Measurements from ENCODE around the gene NLGN4Y. TPM values are rescaled to one million over a fixed set of nuclear protein-coding genes. Genes with fewer than 3 reads are reported as not detected.

The NLGN4Y gene
- total and polyA plus RNA-seq, 10 donors = 0.35 to 11.1 (median 1.8) TPM; not detected in 6

- 80 to 94% (median 92%) methylated on average over 2 of the region's 2 CpGs; no CpG with 5 or more reads in 2 of the 5 donors for WGBS, 5 donors
- Histone ChIP-seq H3K36me3 (no peaks in the 10 kb centered on the region), H3K4me1 (no peaks in the 10 kb centered on the region), H3K9me3 (no peaks in the 10 kb centered on the region), H3K4me3 (no peak overlapping the region), H3K27me3 (replicated peaks in 1 of 7) (no peaks in the 10 kb centered on the region), H3K27ac (no peak overlapping the region)
- intact Hi-C loops (cut with DNase I; ENCODE audit: low total_unique reads) = no loop called here
- TF ChIP-seq POLR2A (IDR thresholded peaks at IDR 0.05) (no peak), POLR2AphosphoS5 (IDR thresholded peaks at IDR 0.05) (no peak)
- TF ChIP-seq, protein P1, sequence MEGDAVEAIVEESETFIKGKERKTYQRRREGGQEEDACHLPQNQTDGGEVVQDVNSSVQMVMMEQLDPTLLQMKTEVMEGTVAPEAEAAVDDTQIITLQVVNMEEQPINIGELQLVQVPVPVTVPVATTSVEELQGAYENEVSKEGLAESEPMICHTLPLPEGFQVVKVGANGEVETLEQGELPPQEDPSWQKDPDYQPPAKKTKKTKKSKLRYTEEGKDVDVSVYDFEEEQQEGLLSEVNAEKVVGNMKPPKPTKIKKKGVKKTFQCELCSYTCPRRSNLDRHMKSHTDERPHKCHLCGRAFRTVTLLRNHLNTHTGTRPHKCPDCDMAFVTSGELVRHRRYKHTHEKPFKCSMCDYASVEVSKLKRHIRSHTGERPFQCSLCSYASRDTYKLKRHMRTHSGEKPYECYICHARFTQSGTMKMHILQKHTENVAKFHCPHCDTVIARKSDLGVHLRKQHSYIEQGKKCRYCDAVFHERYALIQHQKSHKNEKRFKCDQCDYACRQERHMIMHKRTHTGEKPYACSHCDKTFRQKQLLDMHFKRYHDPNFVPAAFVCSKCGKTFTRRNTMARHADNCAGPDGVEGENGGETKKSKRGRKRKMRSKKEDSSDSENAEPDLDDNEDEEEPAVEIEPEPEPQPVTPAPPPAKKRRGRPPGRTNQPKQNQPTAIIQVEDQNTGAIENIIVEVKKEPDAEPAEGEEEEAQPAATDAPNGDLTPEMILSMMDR (IDR thresholded peaks at IDR 0.05 in 8 of 11, conservative IDR thresholded peaks at IDR 0.05 in 3 of 11) = no peak
- DNase-seq = no peak
Observed at GRCh38 chrY:14641853-14642252, 117.5 kb downstream of the NLGN4Y start.

DNA sequence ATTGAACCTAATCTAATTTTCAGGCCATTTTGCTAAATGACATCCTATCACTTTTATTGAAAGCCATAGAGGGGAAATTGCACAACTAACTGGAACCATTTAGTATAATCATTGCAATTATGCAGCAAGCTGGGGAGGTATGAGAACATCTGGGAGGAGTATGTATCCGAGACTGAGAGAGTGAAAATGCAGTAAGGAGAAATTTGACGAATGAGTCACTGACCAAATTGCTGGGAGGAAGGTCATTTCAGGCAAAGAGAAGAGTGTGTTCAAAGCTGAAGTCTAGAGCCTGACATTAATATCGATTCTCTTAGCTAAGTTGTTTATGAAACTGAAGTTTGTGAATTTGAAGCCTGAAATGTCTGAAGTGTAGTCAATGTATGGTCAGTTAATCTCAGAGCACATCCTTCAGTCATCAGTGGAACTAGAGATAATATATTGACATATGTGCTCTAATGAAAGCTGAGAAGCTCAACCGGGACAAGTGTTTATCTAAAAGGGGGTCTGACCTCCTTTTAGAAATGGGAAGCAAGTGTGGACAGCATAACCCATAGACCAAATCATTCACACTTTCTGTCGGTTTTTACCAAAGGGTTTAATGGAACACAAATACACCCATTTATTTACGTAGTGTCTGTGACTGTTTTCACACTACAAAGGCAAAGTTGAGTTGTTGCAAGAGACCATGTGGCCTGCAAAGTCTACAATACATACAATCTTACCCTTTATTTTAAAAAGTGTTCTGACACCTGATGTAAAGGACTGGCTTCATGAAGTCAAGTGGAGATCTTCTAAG is 120.0 kb downstream of the NLGN4Y start:
- TF ChIP-seq, protein P1 (IDR thresholded peaks at IDR 0.05 in 8 of 11, conservative IDR thresholded peaks at IDR 0.05 in 3 of 11) = no peak
- TF ChIP-seq POLR2AphosphoS5 (IDR thresholded peaks at IDR 0.05) (no peak), POLR2A (IDR thresholded peaks at IDR 0.05) (no peak)
- 74 to 84% (median 80%) methylated on average over 6 of the region's 6 CpGs; no CpG with 5 or more reads in 2 of the 5 donors for WGBS, 5 donors
- Histone ChIP-seq H3K9me3 (no peaks in the 10 kb centered on the region), H3K27me3 (replicated peaks in 1 of 7) (no peaks in the 10 kb centered on the region), H3K36me3 (no peaks in the 10 kb centered on the region), H3K4me1 (no peaks in the 10 kb centered on the region), H3K27ac (no peak overlapping the region), H3K4me3 (no peak overlapping the region)
- no peak for DNase-seq
- intact Hi-C loops (cut with DNase I; ENCODE audit: low total_unique reads) = no loop called here

DNA sequence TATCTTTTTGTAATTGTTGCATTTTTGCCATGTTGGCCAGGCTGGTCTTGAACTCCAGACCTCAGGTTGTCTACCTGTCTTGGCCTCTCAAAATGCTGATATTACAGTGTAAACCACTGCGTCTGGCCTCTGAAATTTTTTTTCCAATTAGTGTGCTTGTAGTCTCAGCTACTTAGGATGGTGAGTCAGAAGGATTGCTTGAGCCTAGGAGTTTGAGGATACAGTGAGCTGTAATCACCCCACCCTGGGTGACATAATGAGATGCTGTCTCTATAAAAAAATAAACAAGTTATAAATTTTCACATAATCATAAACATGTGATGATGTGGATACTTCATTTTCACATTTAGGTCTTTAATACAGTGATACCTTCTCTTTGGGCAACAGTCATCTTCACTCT is 154.9 kb downstream of the NLGN4Y start:
- no peak for DNase-seq
- Histone ChIP-seq H3K4me3 (no peak overlapping the region), H3K27ac (no peak overlapping the region), H3K27me3 (replicated peaks in 1 of 7) (no peaks in the 10 kb centered on the region), H3K4me1 (no peaks in the 10 kb centered on the region), H3K9me3 (no peaks in the 10 kb centered on the region), H3K36me3 (no peaks in the 10 kb centered on the region)
- TF ChIP-seq, protein P1 (IDR thresholded peaks at IDR 0.05 in 8 of 11, conservative IDR thresholded peaks at IDR 0.05 in 3 of 11) = no peak
- TF ChIP-seq POLR2AphosphoS5 (IDR thresholded peaks at IDR 0.05) (no peak), POLR2A (IDR thresholded peaks at IDR 0.05) (no peak)
- intact Hi-C loops (cut with DNase I; ENCODE audit: low total_unique reads) = no loop called here
- WGBS, 5 donors = 90 to 100% (median 96%) methylated on average over 1 of the region's 1 CpG; no CpG with 5 or more reads in 2 of the 5 donors

DNA sequence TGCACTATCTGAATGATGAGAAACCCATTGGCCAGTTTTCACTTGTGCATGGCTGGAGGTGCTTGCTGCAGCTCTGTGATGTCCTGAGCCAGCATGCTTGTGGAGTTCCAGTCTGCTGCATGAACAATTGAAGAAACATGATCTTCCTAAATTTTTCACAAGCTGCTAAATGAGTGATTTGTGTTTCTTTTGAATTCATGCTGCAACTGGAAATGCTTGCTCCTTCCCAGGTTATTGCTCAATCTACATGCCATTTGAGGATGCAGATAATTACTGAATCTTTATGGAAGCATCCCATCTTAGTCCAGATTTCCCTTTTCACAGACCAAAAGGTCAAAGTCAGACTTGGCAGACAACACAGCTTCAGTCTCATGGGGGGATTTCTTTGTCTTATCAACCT is 170.2 kb downstream of the NLGN4Y start:
- no peak overlapping the region for H3K4me3 ChIP-seq
- H3K9me3 ChIP-seq = no peaks in the 10 kb centered on the region
- no peaks in the 10 kb centered on the region for H3K4me1 ChIP-seq
- no peaks in the 10 kb centered on the region for H3K36me3 ChIP-seq
- no peak overlapping the region for H3K27ac ChIP-seq
- no peaks in the 10 kb centered on the region for H3K27me3 ChIP-seq (replicated peaks in 1 of 7)
- TF ChIP-seq, protein P1 (IDR thresholded peaks at IDR 0.05 in 8 of 11, conservative IDR thresholded peaks at IDR 0.05 in 3 of 11) = no peak
- TF ChIP-seq POLR2A (IDR thresholded peaks at IDR 0.05) = no peak
- no peak for TF ChIP-seq POLR2AphosphoS5 (IDR thresholded peaks at IDR 0.05)
- intact Hi-C loops (cut with DNase I; ENCODE audit: low total_unique reads) = no loop called here
- DNase-seq = no peak
